OCI-M2 (cell line): Measurements from ENCODE around the gene ZFYVE27.
A peak's percentile ranks its signal among the peaks of the same experiment; 100 is the strongest.
"Not testable (repeated sequence)": the region's sequence is repeated elsewhere in the genome, so short reads cannot be mapped to it uniquely, and the experiment has no call there.

Source experiments
- DNase-seq: peaks from one replicate; lab custom pipeline; 2025; ENCODE audit not compliant: unreplicated experiment; lab: John Stamatoyannopoulos, UW

ZFYVE27 gene

GRCh38 chr10:97736902-97737769, at the start of gene ZFYVE27:
Gene ZFYVE27, plus strand, starts transcription at chr10:97737128. Its CDS starts 1,350 bp downstream, at chr10:97738478.
- peak; percentile 73 for DNase-seq

GRCh38 chr10:97687785-97688781, 48.8 kb upstream of the ZFYVE27 start:
- DNase-seq, result no peak

DNA sequence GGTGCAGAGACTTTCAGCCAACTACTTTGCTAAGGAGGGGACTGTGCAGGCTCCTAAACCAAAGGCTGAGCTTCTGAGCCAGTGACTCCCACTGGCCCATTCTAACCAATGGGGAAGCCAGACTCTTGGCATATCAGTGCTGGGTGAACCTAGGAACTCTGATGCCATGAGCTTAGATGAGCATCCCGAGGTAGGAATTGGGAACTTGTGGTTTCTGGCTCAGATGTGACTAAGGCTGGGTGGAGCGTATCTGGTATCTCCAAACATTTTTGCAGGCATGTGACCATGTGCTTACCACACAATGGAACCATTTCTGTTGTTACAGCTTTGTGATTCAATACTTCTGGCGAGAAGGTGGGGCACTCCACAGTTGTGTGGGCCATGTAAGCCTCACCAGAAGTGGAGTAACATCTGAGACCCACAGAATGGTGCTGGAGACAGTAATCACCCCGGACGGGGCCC, 47.3 kb upstream of the ZFYVE27 start:
- DNase-seq, result peak; percentile 94

DNA sequence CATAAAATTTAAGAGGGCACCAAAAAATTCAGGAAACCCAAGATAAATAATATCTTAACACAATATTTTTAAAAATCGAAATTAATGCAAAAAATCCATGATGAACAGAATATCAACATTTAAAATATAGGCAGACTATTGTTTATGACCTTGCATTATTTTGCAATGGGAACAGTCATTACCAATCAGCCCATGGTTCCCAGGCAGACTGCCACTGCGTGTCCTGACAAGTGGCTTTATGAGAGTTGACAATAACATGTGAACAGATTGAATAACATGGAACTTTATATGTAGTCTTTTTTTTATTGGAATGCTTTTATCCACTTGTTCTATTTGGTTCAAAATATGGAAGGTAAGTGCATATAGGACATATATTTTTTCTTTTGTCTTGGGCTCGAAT, 46.8 kb upstream of the ZFYVE27 start:
- DNase-seq, result no peak

GRCh38 chr10:97698072-97698655, 38.8 kb upstream of the ZFYVE27 start:
- not testable (repeated sequence) for DNase-seq

GRCh38 chr10:97701438-97702069, 35.4 kb upstream of the ZFYVE27 start:
- peak; percentile 29 for DNase-seq

DNA sequence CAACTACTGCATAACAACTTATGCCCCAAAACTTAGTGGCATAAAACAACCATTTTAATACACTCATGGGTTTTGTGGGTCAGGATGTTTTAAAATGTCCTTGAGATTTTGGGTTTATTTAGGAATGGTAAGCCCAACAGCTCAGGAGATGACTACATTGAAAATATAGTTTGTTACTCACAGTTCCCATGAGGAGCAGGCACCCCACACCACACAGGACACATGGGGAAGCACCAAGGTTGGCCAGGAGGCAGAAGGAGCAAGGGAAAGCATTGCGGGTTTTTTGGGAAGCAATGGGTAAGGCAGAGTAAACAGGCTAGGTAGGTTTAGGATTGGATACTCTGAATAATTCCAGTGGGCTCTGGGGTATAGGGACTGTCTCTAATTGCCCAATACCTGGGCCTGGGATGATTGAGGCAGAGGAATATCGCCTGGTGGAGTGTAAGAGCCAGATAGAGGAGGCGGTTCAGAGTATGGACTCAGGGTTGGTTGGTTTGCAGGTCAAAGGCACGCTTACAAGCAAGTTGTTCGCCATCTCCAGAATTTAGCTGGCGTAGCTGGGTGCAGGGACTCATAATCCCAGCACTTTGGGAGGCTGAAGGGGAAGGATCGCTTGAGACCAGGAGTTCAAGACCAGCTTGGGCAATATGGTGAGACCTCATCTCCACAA, 33.4 kb upstream of the ZFYVE27 start:
- DNase-seq, result no peak

DNA sequence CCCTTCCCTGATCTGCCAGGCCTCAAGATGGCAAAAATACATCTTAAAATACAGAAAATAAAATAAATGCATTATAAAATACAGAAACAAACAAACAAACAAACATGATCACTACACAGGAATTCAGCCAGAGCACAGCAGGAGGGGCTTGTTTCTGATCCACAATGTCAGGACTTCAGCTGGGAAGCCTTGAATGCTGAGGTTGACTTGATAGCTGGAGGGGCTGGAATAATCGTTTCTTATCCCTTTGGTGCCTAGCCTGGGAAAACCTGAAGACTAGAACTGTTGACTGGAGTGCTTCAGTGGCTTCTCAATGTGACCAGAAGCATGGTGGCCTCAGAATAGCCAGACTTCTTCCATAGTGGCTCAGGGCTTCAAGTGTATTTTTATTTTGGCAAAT, 32.6 kb upstream of the ZFYVE27 start:
- no peak for DNase-seq

DNA sequence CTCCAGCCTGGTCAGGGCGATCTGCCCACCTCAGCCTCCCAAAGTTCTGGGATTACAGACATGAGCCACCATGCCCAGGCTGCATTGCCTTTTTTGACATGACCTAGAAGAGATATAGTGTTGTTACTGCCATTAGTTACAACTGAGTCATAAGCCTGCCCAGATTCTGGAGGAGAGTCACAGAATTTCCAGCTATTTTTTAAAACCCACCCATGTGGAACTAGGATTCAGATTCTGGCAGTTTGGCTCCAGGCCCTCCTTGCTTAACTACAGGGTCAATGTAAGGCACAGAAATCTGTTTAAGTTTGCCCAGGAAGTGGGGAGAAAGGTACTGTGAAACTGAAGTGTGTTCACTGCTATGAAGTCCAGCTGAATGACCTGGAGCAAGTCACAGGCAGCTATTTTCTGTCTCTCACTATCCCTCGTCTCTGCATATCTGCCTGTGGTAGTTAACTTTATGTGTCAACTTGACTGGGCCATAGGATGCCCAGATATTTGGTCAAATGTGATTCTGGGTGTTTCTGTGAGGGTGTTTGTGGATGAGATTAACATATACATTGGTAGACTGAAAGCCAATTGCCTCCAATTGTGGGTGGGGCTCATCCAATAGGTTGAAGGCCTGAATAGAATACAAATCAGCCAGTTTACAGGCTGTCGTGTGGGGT, 31.8 kb upstream of the ZFYVE27 start:
- DNase-seq, result no peak

- no peak for DNase-seq
Observed at GRCh38 chr10:97707134-97707861, 29.6 kb upstream of the ZFYVE27 start.

- no peak for DNase-seq
Observed at GRCh38 chr10:97708167-97708566, 28.8 kb upstream of the ZFYVE27 start.

DNA sequence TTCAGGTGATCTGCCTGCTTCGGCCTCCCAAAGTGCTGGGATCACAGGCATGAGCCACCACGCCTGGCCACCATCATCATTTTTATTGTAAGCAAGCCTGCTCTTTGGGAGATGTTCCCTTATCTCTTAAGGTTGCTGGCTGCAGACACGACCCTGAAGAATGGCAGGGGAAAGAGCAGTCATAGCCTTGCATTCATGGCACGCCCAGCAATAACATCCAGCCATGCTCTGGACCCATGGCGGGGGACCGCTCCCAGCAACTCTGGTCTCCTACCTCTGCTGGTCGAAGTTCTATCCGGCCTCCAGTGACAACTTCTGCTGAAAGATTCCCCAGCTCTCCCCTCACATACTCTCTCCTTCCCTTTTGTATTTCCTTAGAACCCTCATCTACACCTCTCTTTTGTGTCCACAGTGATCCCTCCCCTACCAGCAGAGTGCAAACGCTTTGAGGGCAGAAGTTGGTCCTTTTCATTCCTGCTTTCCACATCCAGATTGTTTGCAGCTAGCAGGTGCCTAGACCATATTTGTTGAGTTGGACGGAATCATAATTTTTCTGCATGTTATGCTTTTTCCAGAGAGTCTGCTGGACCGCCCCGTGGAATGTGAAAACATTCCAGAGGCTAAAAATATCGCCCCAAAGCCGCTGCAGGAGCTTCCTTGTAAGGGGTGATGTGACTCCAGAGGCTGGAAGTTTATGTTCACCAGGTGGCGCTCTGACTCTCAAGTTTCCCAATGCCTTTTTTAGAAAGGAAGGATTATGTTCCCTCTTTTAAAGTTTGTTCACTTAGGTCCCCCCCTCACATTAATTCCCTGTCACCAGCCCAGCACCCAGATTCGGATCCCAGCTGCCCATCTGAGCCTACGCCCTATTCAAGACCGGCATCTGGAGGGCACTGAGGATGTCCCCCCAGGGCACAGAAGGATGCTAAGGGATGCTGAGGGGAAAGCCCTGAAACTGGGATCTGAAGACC, 27.7 kb upstream of the ZFYVE27 start:
- DNase-seq, result no peak

GRCh38 chr10:97711640-97712572, 25.0 kb upstream of the ZFYVE27 start:
- DNase-seq, result no peak

DNA sequence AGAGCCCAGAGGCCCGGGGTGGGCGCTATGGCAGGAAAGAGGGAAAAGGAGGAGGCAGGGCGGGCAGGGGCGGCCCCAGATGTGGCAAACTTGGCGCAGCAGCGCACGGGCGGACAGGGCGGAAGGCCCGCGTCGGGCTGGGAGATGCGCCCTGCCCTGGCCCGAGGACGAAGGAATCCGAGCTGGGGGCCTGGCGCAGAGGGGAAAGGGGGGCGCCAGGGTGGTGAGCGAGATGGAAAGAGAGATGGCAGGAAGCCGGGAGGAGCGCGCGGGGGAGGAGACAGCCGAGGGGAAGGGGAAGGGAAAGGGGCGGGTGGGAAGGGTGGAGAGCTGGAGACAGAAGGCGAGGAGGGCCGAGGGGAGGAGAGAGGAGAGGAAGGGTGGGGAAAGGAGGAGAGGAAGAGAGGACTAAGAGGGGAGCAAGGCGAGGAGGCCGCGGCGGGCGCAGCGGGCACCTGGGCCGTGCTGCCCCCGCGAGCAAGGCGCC, 23.5 kb upstream of the ZFYVE27 start, which contains the start of gene MARVELD1:
Gene MARVELD1 (plus strand): TSS at position 392 of the 487 bp plus-strand sequence. CDS start 147 bp downstream, outside the sequence.
- DNase-seq, result no peak

- no peak for DNase-seq
Observed at GRCh38 chr10:97713826-97714400, 23.0 kb upstream of the ZFYVE27 start.
